Loucy (cell line): ENCODE results near the gene G0S2.

ENCODE experiments used
- H2AFZ ChIP-seq: fragments of 200-600 bp; sonication (generic); 2 replicates; pipeline ENCODE4 v1.6.0; 2016; ENCODE audit warnings: antibody characterized with exemption, mild to moderate bottlenecking, low read length, moderate library complexity
- H3F3A ChIP-seq: fragments of 200-600 bp; 2 replicates; pipeline ENCODE4 v1.6.0; 2016; ENCODE audit warnings: antibody characterized with exemption, low read depth, mild to moderate bottlenecking
- H3K27me3 ChIP-seq: fragments of 200-600 bp; sonication (generic); 2 replicates; pipeline ENCODE4 v1.6.1; 2014; ENCODE audit warnings: low read length, mild to moderate bottlenecking; ENCODE audit not compliant: insufficient read depth, poor library complexity, severe bottlenecking
- H3K36me3 ChIP-seq: fragments of 200-600 bp; sonication (generic); 2 replicates; pipeline ENCODE4 v1.6.1; 2016; ENCODE audit warnings: low read length; ENCODE audit not compliant: insufficient read depth
- H3K4me1 ChIP-seq: fragments of 200-600 bp; sonication (generic); 2 replicates; pipeline ENCODE4 v1.5.1; 2014; ENCODE audit warnings: low read length, mild to moderate bottlenecking; ENCODE audit not compliant: insufficient read depth, poor library complexity, severe bottlenecking
- H3K4me2 ChIP-seq: fragments of 200-600 bp; sonication (generic); 2 replicates; pipeline ENCODE4 v1.6.0; 2014; ENCODE audit warnings: antibody characterized with exemption, low read length, low read depth, mild to moderate bottlenecking; ENCODE audit not compliant: poor library complexity, severe bottlenecking
- H3K4me3 ChIP-seq: fragments of 200-600 bp; sonication (generic); 2 replicates; pipeline ENCODE4 v1.5.1; 2014; ENCODE audit warnings: low read length, mild to moderate bottlenecking, mixed read lengths; ENCODE audit not compliant: poor library complexity, severe bottlenecking
- H3K79me2 ChIP-seq: fragments of 200-600 bp; sonication (generic); 2 replicates; pipeline ENCODE4 v1.6.1; 2014; ENCODE audit warnings: low read length; ENCODE audit not compliant: insufficient read depth
- H3K9ac ChIP-seq: fragments of 200-600 bp; sonication (generic); 2 replicates; pipeline ENCODE4 v1.6.0; 2014; ENCODE audit warnings: mild to moderate bottlenecking, low read depth, low read length, moderate library complexity; ENCODE audit not compliant: poor library complexity, severe bottlenecking
- H3K9me2 ChIP-seq: fragments of 200-600 bp; sonication (generic); replicated peaks from 2 replicates; pipeline ENCODE4 v1.6.1; 2016; ENCODE audit warnings: low read depth, low read length, mixed read lengths
- H3K9me3 ChIP-seq: fragments of 200-600 bp; sonication (generic); 2 replicates; pipeline ENCODE4 v1.6.1; 2014; ENCODE audit warnings: mild to moderate bottlenecking, antibody characterized with exemption, low read length, low read depth; ENCODE audit not compliant: insufficient read depth
- H4K20me1 ChIP-seq: fragments of 200-600 bp; sonication (generic); 2 replicates; pipeline ENCODE4 v1.6.0; 2014; ENCODE audit warnings: antibody characterized with exemption, low read length, mild to moderate bottlenecking; ENCODE audit not compliant: insufficient read depth, poor library complexity, severe bottlenecking
- EZH2phosphoT487 ChIP-seq: fragments of 200-600 bp; IDR thresholded peaks from 2 replicates; pipeline ENCODE4 v1.6.1; 2018; ENCODE audit warnings: antibody characterized with exemption, mild to moderate bottlenecking, moderate library complexity, borderline replicate concordance
- TF ChIP-seq, protein P1 (sequence below): fragments of 200-600 bp; sonication (generic); conservative IDR thresholded peaks from 2 replicates; pipeline ENCODE4 v1.5.1; 2014; ENCODE audit warnings: mild to moderate bottlenecking, antibody characterized with exemption, low read length

Gene G0S2

DNA sequence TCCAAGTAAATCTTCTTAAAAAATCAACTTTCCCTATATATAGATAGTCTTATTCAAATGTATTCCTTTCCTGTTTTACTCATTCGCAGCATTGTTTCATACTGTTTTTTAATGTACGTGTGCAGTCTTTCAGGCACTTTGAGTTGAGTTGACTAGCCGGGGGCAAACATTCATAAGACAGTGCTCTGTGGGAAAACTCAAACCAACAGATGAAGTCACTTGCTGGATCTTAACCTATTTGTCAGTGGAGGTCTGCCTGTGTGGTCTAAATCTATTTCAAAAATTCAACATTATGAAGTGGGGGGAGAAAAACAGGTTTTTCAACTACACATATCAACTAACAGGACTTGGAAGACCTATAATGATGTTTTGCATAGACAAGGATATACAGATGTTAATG, 35.6 kb downstream of the G0S2 start:
- no peaks in the 10 kb centered on the region for H3K9me3 ChIP-seq
- H3K4me2 ChIP-seq = no peak overlapping the region
- no peak overlapping the region for H3K4me3 ChIP-seq
- H3F3A ChIP-seq = no peaks in the 10 kb centered on the region
- TF ChIP-seq, protein P1, sequence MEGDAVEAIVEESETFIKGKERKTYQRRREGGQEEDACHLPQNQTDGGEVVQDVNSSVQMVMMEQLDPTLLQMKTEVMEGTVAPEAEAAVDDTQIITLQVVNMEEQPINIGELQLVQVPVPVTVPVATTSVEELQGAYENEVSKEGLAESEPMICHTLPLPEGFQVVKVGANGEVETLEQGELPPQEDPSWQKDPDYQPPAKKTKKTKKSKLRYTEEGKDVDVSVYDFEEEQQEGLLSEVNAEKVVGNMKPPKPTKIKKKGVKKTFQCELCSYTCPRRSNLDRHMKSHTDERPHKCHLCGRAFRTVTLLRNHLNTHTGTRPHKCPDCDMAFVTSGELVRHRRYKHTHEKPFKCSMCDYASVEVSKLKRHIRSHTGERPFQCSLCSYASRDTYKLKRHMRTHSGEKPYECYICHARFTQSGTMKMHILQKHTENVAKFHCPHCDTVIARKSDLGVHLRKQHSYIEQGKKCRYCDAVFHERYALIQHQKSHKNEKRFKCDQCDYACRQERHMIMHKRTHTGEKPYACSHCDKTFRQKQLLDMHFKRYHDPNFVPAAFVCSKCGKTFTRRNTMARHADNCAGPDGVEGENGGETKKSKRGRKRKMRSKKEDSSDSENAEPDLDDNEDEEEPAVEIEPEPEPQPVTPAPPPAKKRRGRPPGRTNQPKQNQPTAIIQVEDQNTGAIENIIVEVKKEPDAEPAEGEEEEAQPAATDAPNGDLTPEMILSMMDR = no peak
- no peak for TF ChIP-seq EZH2phosphoT487
- H3K27me3 ChIP-seq = no peaks in the 10 kb centered on the region
- no peak overlapping the region for H3K9ac ChIP-seq
- no peaks in the 10 kb centered on the region for H4K20me1 ChIP-seq
- H3K36me3 ChIP-seq = no peaks in the 10 kb centered on the region
- no peaks in the 10 kb centered on the region for H3K4me1 ChIP-seq
- no peaks in the 10 kb centered on the region for H3K79me2 ChIP-seq
- no peak overlapping the region for H2AFZ ChIP-seq
- no peaks in the 10 kb centered on the region for H3K9me2 ChIP-seq

DNA sequence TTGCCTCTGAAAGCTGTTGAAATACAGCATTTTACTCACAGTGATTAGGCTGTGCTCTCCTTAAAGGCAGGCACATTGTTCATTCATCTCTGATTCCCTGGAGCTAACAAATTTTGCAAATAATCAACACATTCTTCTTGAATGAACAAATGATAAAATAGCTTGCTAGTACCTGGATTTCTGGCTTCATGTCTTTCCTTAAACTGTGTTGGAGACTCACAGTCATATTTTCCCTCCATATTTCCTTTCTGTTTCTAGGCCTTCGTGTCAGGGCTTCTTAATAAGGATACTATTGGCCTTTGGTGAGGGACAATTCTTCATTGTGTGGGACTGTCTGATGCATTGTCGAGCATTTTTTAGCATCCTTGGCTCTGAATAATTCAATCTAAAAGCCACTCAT, 39.1 kb downstream of the G0S2 start:
- H3K9me3 ChIP-seq = no peaks in the 10 kb centered on the region
- no peaks in the 10 kb centered on the region for H3F3A ChIP-seq
- no peak overlapping the region for H3K4me3 ChIP-seq
- H3K4me1 ChIP-seq = no peaks in the 10 kb centered on the region
- no peaks in the 10 kb centered on the region for H4K20me1 ChIP-seq
- no peak overlapping the region for H3K4me2 ChIP-seq
- H3K27me3 ChIP-seq = no peaks in the 10 kb centered on the region
- TF ChIP-seq, protein P1 = no peak
- TF ChIP-seq EZH2phosphoT487 = no peak
- no peaks in the 10 kb centered on the region for H3K9me2 ChIP-seq
- H3K9ac ChIP-seq = no peak overlapping the region
- no peaks in the 10 kb centered on the region for H3K79me2 ChIP-seq
- H2AFZ ChIP-seq = no peak overlapping the region
- H3K36me3 ChIP-seq = no peaks in the 10 kb centered on the region

DNA sequence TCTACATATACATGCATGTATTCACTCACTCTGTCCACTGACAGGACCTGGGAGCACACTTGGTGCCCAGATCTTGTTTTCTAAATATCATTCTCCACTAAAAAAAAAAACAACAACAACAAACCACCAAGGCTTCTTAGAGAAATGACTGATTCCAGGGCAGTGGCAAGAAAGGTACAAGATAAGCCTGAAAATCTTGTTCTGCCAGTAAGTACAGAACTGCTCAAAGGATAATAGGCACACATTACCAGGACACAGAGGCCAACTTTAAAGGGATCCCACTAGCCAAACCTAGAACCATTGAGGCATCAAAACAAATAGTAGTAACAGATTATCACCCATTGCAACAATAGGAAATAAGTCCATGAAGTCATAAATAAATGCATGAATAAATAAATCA, 40.1 kb downstream of the G0S2 start:
- Histone ChIP-seq H2AFZ (no peak overlapping the region), H4K20me1 (no peaks in the 10 kb centered on the region), H3F3A (no peaks in the 10 kb centered on the region), H3K4me2 (no peak overlapping the region), H3K9ac (no peak overlapping the region), H3K79me2 (no peaks in the 10 kb centered on the region), H3K27me3 (no peaks in the 10 kb centered on the region), H3K4me3 (no peak overlapping the region), H3K9me3 (no peaks in the 10 kb centered on the region), H3K9me2 (no peaks in the 10 kb centered on the region), H3K36me3 (no peaks in the 10 kb centered on the region), H3K4me1 (no peaks in the 10 kb centered on the region)
- no peak for TF ChIP-seq EZH2phosphoT487
- TF ChIP-seq, protein P1 = no peak
